PFSK-1 (cell line): ENCODE measurements around the gene JAGN1.

Source experiments
- POLR2AphosphoS5 ChIP-seq: IDR thresholded peaks from 2 replicates; pipeline ENCODE4 v1.6.1; 2012; ENCODE audit warnings: low read depth, mild to moderate bottlenecking, control low read depth, low read length, moderate library complexity
- TF ChIP-seq, protein P1 (sequence below), 2 experiments: IDR thresholded peaks; 2 replicates each; pipeline versions ENCODE4 v1.6.1 to v1.8.0; 2011 to 2012; ENCODE audit warnings: low read depth in 2 of 2, low read length in 2 of 2, control low read depth in 1 of 2, inconsistent platforms in 1 of 2, mild to moderate bottlenecking in 1 of 2, moderate library complexity in 1 of 2; ENCODE audit not compliant: insufficient read depth in 1 of 2

DNA sequence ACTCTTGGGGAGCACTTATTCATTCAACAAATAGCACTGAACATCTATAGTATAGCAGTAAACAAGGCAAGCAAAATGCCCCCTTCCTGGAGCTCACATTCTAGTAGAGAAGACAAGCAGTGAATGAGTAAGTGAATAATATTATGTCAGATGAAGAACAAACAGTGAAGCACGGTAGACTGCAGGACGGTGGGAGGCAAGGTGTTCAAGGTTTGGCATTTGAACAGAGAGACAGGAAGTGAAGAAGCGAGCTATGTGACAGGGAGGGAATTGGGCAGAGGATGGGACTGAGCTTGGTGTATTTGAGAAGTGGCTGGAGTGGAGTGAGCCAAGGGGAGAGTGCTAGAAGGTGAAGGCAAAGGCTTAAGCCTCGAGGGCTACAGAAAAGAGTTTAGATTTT is 44.6 kb downstream of the JAGN1 start:
- TF ChIP-seq, protein P1, sequence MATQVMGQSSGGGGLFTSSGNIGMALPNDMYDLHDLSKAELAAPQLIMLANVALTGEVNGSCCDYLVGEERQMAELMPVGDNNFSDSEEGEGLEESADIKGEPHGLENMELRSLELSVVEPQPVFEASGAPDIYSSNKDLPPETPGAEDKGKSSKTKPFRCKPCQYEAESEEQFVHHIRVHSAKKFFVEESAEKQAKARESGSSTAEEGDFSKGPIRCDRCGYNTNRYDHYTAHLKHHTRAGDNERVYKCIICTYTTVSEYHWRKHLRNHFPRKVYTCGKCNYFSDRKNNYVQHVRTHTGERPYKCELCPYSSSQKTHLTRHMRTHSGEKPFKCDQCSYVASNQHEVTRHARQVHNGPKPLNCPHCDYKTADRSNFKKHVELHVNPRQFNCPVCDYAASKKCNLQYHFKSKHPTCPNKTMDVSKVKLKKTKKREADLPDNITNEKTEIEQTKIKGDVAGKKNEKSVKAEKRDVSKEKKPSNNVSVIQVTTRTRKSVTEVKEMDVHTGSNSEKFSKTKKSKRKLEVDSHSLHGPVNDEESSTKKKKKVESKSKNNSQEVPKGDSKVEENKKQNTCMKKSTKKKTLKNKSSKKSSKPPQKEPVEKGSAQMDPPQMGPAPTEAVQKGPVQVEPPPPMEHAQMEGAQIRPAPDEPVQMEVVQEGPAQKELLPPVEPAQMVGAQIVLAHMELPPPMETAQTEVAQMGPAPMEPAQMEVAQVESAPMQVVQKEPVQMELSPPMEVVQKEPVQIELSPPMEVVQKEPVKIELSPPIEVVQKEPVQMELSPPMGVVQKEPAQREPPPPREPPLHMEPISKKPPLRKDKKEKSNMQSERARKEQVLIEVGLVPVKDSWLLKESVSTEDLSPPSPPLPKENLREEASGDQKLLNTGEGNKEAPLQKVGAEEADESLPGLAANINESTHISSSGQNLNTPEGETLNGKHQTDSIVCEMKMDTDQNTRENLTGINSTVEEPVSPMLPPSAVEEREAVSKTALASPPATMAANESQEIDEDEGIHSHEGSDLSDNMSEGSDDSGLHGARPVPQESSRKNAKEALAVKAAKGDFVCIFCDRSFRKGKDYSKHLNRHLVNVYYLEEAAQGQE (IDR thresholded peaks at IDR 0.05; ENCODE audit: insufficient read depth in 1 of 2, low read depth in 2 of 2, low read length in 2 of 2): no peak
- TF ChIP-seq POLR2AphosphoS5: no peak
